Tibial artery (tissue), 4 donors: Measurements from ENCODE around the gene YWHAQ.

Experiments used
- DNase-seq, 2 donors: peaks; one replicate each; pipeline ENCODE4 v3.0.0-alpha.2; 2019
- H3K27ac ChIP-seq, 2 donors: fragments of 200-600 bp; sonication (generic) in 1 of 2; 1 replicate in 1 of 2; 2 replicates in 1 of 2; pipeline ENCODE4 v1.5.1; 2018 to 2019; ENCODE audit warnings: mild to moderate bottlenecking in 1 of 2
- H3K27me3 ChIP-seq, 2 donors: fragments of 200-600 bp; sonication (generic) in 1 of 2; one replicate each; pipeline versions ENCODE4 v1.5.1 to v1.6.0; 2016 to 2019
- H3K36me3 ChIP-seq, 3 donors: fragments of 200-600 bp; sonication (generic) in 2 of 3; one replicate each; pipeline ENCODE4 v1.5.1; 2016 to 2019; ENCODE audit warnings: mild to moderate bottlenecking in 2 of 3
- H3K4me1 ChIP-seq, 4 donors: fragments of 200-600 bp; sonication (generic) in 2 of 4; 1 replicate in 3 of 4; 2 replicates in 1 of 4; pipeline ENCODE4 v1.5.1; 2016 to 2019
- H3K4me3 ChIP-seq, 2 donors: fragments of 200-600 bp; sonication (generic) in 1 of 2; 1 replicate in 1 of 2; 2 replicates in 1 of 2; pipeline ENCODE4 v1.5.1; 2018 to 2019; ENCODE audit warnings: mild to moderate bottlenecking in 2 of 2
- H3K9me3 ChIP-seq, 3 donors: fragments of 200-600 bp; sonication (generic) in 1 of 3; one replicate each; pipeline ENCODE4 v1.5.1; 2016 to 2019
- CTCF ChIP-seq, 2 experiments: fragments of 200-600 bp in 1 of 2; fragments of 450-650 bp in 1 of 2; IDR thresholded peaks; one replicate each; pipeline ENCODE4 v1.5.1; 2017 to 2019; ENCODE audit warnings: antibody characterized with exemption in 2 of 2, mild to moderate bottlenecking in 1 of 2, moderate library complexity in 1 of 2
- intact Hi-C: fragments of 100-400 bp; cut with DNase I; formaldehyde crosslinking; loops from one replicate; pipeline ENCODE4 v1.15.0; 2023; ENCODE audit warnings: low total_unique reads

Gene YWHAQ

GRCh38 chr2:9674891-9675414 is 44.2 kb upstream of the YWHAQ start:
- no peak overlapping the region for H3K27ac ChIP-seq
- DNase-seq, result no peak
- intact Hi-C loops, result no loop called here
- H3K27me3 ChIP-seq, result no peaks in the 10 kb centered on the region
- no peaks in the 10 kb centered on the region for H3K36me3 ChIP-seq
- H3K4me3 ChIP-seq, result no peak overlapping the region
- TF ChIP-seq CTCF (IDR thresholded peaks at IDR 0.05), result no peak
- H3K4me1 ChIP-seq, result peaks cover 0 to 9% (median 4%) of the 10 kb centered on the region in 4 donors
- H3K9me3 ChIP-seq, result no peaks in the 10 kb centered on the region

GRCh38 chr2:9673914-9674481 is 43.2 kb upstream of the YWHAQ start:
- Histone ChIP-seq H3K4me3 (no peak overlapping the region), H3K27me3 (no peaks in the 10 kb centered on the region), H3K9me3 (no peaks in the 10 kb centered on the region), H3K36me3 (no peaks in the 10 kb centered on the region), H3K4me1 (peaks cover 0 to 9% (median 4%) of the 10 kb centered on the region in 4 donors), H3K27ac (no peak overlapping the region)
- DNase-seq, result no peak
- TF ChIP-seq CTCF (IDR thresholded peaks at IDR 0.05), result no peak
- intact Hi-C loops, result no loop called here

- H3K36me3 ChIP-seq, result no peaks in the 10 kb centered on the region
- no peaks in the 10 kb centered on the region for H3K4me1 ChIP-seq
- H3K27me3 ChIP-seq, result no peaks in the 10 kb centered on the region
- no peak overlapping the region for H3K4me3 ChIP-seq
- no peak for TF ChIP-seq CTCF (IDR thresholded peaks at IDR 0.05)
- H3K27ac ChIP-seq, result no peak overlapping the region
- no peak for DNase-seq
- H3K9me3 ChIP-seq, result no peaks in the 10 kb centered on the region
- intact Hi-C loops, result no loop called here
These were observed 38.0 kb upstream of the YWHAQ start for GRCh38 chr2:9668687-9669345.

- DNase-seq, result no peak
- intact Hi-C loops, result no loop called here
- Histone ChIP-seq H3K9me3 (no peaks in the 10 kb centered on the region), H3K27me3 (no peaks in the 10 kb centered on the region), H3K36me3 (no peaks in the 10 kb centered on the region), H3K27ac (no peak overlapping the region), H3K4me1 (no peaks in the 10 kb centered on the region), H3K4me3 (no peak overlapping the region)
- TF ChIP-seq CTCF (IDR thresholded peaks at IDR 0.05), result no peak
These were observed 37.0 kb upstream of the YWHAQ start for GRCh38 chr2:9667826-9668225.

- Histone ChIP-seq H3K4me1 (no peaks in the 10 kb centered on the region), H3K4me3 (no peak overlapping the region), H3K9me3 (no peaks in the 10 kb centered on the region), H3K36me3 (no peaks in the 10 kb centered on the region), H3K27ac (no peak overlapping the region), H3K27me3 (no peaks in the 10 kb centered on the region)
- intact Hi-C loops, result no loop called here
- no peak for TF ChIP-seq CTCF (IDR thresholded peaks at IDR 0.05)
- no peak for DNase-seq
These were observed 35.5 kb upstream of the YWHAQ start for GRCh38 chr2:9666306-9666705.
